Measurements from ENCODE around the gene MAPKAP1. TPM values are rescaled to one million over a fixed set of nuclear protein-coding genes. Genes with fewer than 3 reads are reported as not detected.

Gene MAPKAP1
- total RNA-seq, 1 donor from 2014 or later, result 81.9 TPM

DNA sequence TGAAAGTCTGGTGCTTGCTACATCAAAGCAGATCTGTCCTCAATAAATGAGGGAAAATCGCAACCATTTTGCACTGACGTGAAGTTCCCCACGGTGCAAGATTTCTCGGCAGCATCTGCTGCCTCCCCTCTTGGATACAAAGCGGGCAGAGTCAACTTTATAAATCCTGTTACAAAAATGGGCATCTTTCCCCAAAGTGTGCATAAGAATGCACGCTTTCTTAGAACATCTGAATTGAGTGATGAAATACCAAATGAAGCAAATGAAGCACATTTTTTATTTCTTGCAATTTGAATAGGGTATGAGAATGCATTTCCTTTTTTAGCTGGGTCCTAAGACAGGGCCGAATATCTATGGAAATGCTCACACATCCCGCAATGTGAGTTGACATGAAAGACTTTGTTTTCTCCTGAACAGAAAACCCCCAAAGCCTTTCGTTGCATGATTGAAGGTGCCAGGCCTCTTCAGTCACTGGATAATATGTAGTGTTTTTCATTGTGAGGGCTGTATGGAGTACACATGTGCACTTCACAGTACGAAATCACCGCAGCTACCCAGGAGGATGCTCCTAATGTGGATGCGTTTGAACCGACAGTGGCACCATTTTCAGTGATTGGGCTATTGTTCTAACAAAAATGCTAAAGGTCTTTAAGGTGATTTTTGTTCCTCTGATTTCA, 19.6 kb upstream of the MAPKAP1 start:
- FAIRE-seq, result no peak
- TF ChIP-seq CTCF (IDR thresholded peaks at IDR 0.05; ENCODE audit: insufficient read depth, low read length, severe bottlenecking), result no peak
- H3K36me3 ChIP-seq (ENCODE audit: control insufficient read depth, insufficient read depth, low read length), result no peaks in the 10 kb centered on the region
- DNase-seq (ENCODE audit: low read depth), result no peak
- no peaks in the 10 kb centered on the region for H3K27me3 ChIP-seq (ENCODE audit: control insufficient read depth, insufficient read depth, low read length)
- no peak overlapping the region for H3K4me3 ChIP-seq (ENCODE audit: low read depth, low read length)

- FAIRE-seq, result no peak
Measured at GRCh38 chr9:125707472-125707804, 430 bp upstream of the MAPKAP1 start.

GRCh38 chr9:125705893-125706292, 1.1 kb downstream of the MAPKAP1 start:
- FAIRE-seq (no peak), DNase-seq (ENCODE audit: low read depth) (no peak)
- no peaks in the 10 kb centered on the region for H3K27me3 ChIP-seq (ENCODE audit: control insufficient read depth, insufficient read depth, low read length)
- no peak for TF ChIP-seq CTCF (IDR thresholded peaks at IDR 0.05; ENCODE audit: insufficient read depth, low read length, severe bottlenecking)
- no peaks in the 10 kb centered on the region for H3K36me3 ChIP-seq (ENCODE audit: control insufficient read depth, insufficient read depth, low read length)
- H3K4me3 ChIP-seq (ENCODE audit: low read depth, low read length), result peak overlapping the region; percentile 86

More at GRCh38 chr9:125707472-125707804, 430 bp upstream of the MAPKAP1 start:
- TF ChIP-seq CTCF (IDR thresholded peaks at IDR 0.05; ENCODE audit: insufficient read depth, low read length, severe bottlenecking), result no peak
- Histone ChIP-seq H3K36me3 (ENCODE audit: control insufficient read depth, insufficient read depth, low read length) (no peaks in the 10 kb centered on the region), H3K27me3 (ENCODE audit: control insufficient read depth, insufficient read depth, low read length) (no peaks in the 10 kb centered on the region), H3K4me3 (ENCODE audit: low read depth, low read length) (peak overlapping the region; percentile 86)
- DNase-seq (ENCODE audit: low read depth), result no peak

GRCh38 chr9:125703662-125704061, 3.3 kb downstream of the MAPKAP1 start:
- TF ChIP-seq CTCF (IDR thresholded peaks at IDR 0.05; ENCODE audit: insufficient read depth, low read length, severe bottlenecking), result no peak
- no peak for FAIRE-seq

DNA sequence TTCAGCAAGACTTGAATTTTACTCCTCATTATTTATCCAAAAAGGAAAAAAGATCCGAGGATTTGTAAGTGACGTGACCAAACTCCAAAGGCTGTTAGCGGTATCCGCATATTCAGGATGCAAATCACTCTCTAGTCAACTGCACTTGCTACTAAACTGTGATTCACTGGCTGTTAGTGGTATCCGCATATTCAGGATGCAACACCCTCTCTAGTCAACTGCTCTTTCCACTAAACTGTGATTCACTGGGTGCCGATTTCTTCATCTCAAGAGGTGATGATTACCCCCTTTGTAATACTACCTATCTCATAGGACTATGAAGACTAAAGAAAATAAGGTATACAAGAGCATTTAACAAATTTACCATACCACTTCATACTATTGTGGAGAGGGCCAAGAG, 5.7 kb downstream of the MAPKAP1 start:
- no peak for FAIRE-seq
- peak; percentile 99 for DNase-seq (ENCODE audit: low read depth)

More at GRCh38 chr9:125703662-125704061, 3.3 kb downstream of the MAPKAP1 start:
- no peaks in the 10 kb centered on the region for H3K27me3 ChIP-seq (ENCODE audit: control insufficient read depth, insufficient read depth, low read length)
- DNase-seq (ENCODE audit: low read depth), result no peak
- no peaks in the 10 kb centered on the region for H3K36me3 ChIP-seq (ENCODE audit: control insufficient read depth, insufficient read depth, low read length)
- H3K4me3 ChIP-seq (ENCODE audit: low read depth, low read length), result no peak overlapping the region

More for the DNA sequence above, 5.7 kb downstream of the MAPKAP1 start:
- no peak overlapping the region for H3K4me3 ChIP-seq (ENCODE audit: low read depth, low read length)
- no peaks in the 10 kb centered on the region for H3K36me3 ChIP-seq (ENCODE audit: control insufficient read depth, insufficient read depth, low read length)
- H3K27me3 ChIP-seq (ENCODE audit: control insufficient read depth, insufficient read depth, low read length), result no peaks in the 10 kb centered on the region
- no peak for TF ChIP-seq CTCF (IDR thresholded peaks at IDR 0.05; ENCODE audit: insufficient read depth, low read length, severe bottlenecking)
